Kidney (tissue), 14 donors: ENCODE data around the gene NAB2. TPM values are rescaled to one million over a fixed set of nuclear protein-coding genes. Genes with fewer than 3 reads are reported as not detected.

ENCODE experiments used
- DNase-seq, 5 donors: peaks; one replicate each; pipeline ENCODE4 v3.0.0-alpha.2; 2013 to 2020
- FAIRE-seq: peaks from 2 replicates; lab custom pipeline; 2012; peaks lifted over from hg19 to GRCh38; lab: Jason Lieb, UNC
- H3K27ac ChIP-seq, 2 donors: one replicate each; pipeline ENCODE4 v1.7.0; 2013; ENCODE audit warnings: low read depth in 2 of 2, low read length in 2 of 2, inconsistent platforms in 1 of 2
- H3K27me3 ChIP-seq: one replicate; pipeline ENCODE4 v1.7.1; 2013; ENCODE audit warnings: low read length, inconsistent platforms; ENCODE audit not compliant: control insufficient read depth, insufficient read depth
- H3K36me3 ChIP-seq, 3 donors: one replicate each; pipeline versions ENCODE4 v1.7.0 to v1.7.1; 2013; ENCODE audit warnings: low read length in 3 of 3, control low read depth in 1 of 3, inconsistent platforms in 1 of 3; ENCODE audit not compliant: insufficient read depth in 3 of 3, control insufficient read depth in 2 of 3
- H3K4me1 ChIP-seq, 3 donors: one replicate each; pipeline versions ENCODE4 v1.7.0 to v1.7.1; 2013; ENCODE audit warnings: low read length in 3 of 3, inconsistent platforms in 1 of 3, low read depth in 1 of 3; ENCODE audit not compliant: control insufficient read depth in 2 of 3, insufficient read depth in 2 of 3
- H3K4me3 ChIP-seq, 3 donors: one replicate each; pipeline versions ENCODE4 v1.7.0 to v1.8.1; 2013; ENCODE audit warnings: low read length in 3 of 3, control low read depth in 1 of 3, inconsistent platforms in 1 of 3
- H3K9ac ChIP-seq, 3 donors: one replicate each; pipeline versions ENCODE4 v1.7.0 to v1.7.1; 2013; ENCODE audit warnings: low read length in 3 of 3, control low read depth in 1 of 3, inconsistent platforms in 1 of 3
- H3K9me3 ChIP-seq, 3 donors: one replicate each; pipeline versions ENCODE4 v1.7.0 to v1.7.1; 2013; ENCODE audit warnings: low read length in 3 of 3, control low read depth in 1 of 3, inconsistent platforms in 1 of 3; ENCODE audit not compliant: control insufficient read depth in 2 of 3, insufficient read depth in 1 of 3
- intact Hi-C: fragments of 100-400 bp; cut with DNase I; formaldehyde crosslinking; loops from one replicate; pipeline ENCODE4 v1.11.1; 2022
- polyA plus RNA-seq: library from polyadenylated mRNA; stranded (reverse); fragments of 350-450 nt; fragmentation: Illumina TruSeq; extraction: RNeasy Lipid Tissue Mini Kit (QIAGEN cat#74804); gene quantifications from one replicate; pipeline ENCODE4 v1.2.3, GENCODE V29; 2014; ENCODE audit warnings: low read depth, low replicate concordance; ENCODE audit not compliant: insufficient read depth
- total RNA-seq: library from RNA; stranded (reverse); fragmentation: NEBNext Ultra II Directional; extraction: Animal tissue kit (Norgen Biotek cat#: 25700); gene quantifications from one replicate; pipeline ENCODE4 v1.2.1, GENCODE V29; 2021
- TF ChIP-seq, protein P1 (sequence below): IDR thresholded peaks from 3 replicates; pipeline ENCODE4 v1.5.1; 2012; ENCODE audit warnings: mild to moderate bottlenecking, moderate library complexity, borderline replicate concordance; ENCODE audit not compliant: insufficient read depth; ENCODE audit errors: extremely low read depth
- donor health status: control.
- donor health status: control.
- donor health status: control.
- donor health status: control.
- donor health status: control.
- donor health status: DM: yes; HTN: yes; CAD: no.
- donor health status: Normal renal cell carcinoma (clear cell type).

Gene NAB2
- total and polyA plus RNA-seq, 2 donors from 2014 or later, result 13.9 to 28.0 TPM

DNA sequence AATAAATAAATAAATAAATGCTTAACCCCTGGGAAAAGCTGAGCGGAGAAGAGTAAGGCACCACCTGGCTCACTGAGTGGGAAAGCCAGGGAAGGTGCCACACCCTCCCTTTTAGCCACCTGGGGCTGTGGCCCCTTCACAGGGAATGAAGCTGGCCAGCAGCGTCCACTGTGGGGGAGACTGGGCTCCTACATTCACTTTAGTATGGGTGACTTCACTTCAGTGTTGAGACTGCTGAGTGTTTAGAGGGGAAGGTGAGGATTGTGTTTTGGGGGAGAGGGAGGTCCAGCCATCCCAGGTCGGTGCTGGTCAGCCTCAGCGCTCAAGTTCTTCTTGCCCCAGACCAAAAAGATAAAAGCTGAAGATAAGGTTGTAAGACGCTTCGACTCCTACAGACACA, 1.6 kb downstream of the NAB2 start:
- H3K27ac ChIP-seq, result peak overlapping the region in 1 of 2 donors; percentile 41
- no peaks in the 10 kb centered on the region for H3K27me3 ChIP-seq
- H3K4me3 ChIP-seq, result peak overlapping the region; percentile 58 to 61 (median 60)
- peaks cover 5 to 23% (median 14%) of the 10 kb centered on the region in 3 donors for H3K4me1 ChIP-seq
- TF ChIP-seq, protein P1, sequence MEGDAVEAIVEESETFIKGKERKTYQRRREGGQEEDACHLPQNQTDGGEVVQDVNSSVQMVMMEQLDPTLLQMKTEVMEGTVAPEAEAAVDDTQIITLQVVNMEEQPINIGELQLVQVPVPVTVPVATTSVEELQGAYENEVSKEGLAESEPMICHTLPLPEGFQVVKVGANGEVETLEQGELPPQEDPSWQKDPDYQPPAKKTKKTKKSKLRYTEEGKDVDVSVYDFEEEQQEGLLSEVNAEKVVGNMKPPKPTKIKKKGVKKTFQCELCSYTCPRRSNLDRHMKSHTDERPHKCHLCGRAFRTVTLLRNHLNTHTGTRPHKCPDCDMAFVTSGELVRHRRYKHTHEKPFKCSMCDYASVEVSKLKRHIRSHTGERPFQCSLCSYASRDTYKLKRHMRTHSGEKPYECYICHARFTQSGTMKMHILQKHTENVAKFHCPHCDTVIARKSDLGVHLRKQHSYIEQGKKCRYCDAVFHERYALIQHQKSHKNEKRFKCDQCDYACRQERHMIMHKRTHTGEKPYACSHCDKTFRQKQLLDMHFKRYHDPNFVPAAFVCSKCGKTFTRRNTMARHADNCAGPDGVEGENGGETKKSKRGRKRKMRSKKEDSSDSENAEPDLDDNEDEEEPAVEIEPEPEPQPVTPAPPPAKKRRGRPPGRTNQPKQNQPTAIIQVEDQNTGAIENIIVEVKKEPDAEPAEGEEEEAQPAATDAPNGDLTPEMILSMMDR, result no peak
- peak overlapping the region in 2 of 3 donors; percentile 58 to 70 for H3K9ac ChIP-seq
- FAIRE-seq (no peak), DNase-seq (peak in 1 of 5 donors; percentile 22)
- intact Hi-C loops, result no loop called here
- peaks cover 4 to 29% (median 5%) of the 10 kb centered on the region in 3 donors for H3K36me3 ChIP-seq
- no peaks in the 10 kb centered on the region for H3K9me3 ChIP-seq

DNA sequence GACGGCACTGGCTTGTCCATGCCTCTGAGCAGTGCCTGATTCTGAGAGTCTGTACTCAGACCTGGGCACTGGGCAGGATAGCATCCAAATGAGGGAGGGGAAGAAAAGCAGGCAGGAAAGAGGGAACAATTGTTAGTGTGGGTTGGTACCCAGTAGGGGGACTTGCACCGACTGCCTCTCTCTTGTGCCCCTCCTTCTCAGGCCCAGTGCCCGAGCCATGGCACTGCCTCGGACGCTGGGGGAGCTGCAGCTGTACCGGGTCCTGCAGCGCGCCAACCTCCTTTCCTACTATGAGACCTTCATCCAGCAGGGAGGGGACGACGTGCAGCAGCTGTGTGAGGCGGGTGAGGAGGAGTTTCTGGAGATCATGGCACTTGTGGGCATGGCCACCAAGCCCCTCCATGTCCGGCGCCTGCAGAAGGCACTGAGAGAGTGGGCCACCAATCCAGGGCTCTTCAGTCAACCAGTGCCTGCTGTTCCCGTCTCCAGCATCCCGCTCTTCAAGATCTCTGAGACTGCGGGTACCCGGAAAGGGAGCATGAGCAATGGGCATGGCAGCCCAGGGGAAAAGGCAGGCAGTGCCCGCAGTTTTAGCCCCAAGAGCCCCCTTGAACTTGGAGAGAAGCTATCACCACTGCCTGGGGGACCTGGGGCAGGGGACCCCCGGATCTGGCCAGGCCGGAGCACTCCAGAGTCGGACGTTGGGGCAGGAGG, 2.2 kb downstream of the NAB2 start:
- H3K36me3 ChIP-seq, result peaks cover 5 to 33% (median 9%) of the 10 kb centered on the region in 3 donors
- DNase-seq, result peak in 1 of 5 donors; percentile 54
- intact Hi-C loops, result no loop called here

DNA sequence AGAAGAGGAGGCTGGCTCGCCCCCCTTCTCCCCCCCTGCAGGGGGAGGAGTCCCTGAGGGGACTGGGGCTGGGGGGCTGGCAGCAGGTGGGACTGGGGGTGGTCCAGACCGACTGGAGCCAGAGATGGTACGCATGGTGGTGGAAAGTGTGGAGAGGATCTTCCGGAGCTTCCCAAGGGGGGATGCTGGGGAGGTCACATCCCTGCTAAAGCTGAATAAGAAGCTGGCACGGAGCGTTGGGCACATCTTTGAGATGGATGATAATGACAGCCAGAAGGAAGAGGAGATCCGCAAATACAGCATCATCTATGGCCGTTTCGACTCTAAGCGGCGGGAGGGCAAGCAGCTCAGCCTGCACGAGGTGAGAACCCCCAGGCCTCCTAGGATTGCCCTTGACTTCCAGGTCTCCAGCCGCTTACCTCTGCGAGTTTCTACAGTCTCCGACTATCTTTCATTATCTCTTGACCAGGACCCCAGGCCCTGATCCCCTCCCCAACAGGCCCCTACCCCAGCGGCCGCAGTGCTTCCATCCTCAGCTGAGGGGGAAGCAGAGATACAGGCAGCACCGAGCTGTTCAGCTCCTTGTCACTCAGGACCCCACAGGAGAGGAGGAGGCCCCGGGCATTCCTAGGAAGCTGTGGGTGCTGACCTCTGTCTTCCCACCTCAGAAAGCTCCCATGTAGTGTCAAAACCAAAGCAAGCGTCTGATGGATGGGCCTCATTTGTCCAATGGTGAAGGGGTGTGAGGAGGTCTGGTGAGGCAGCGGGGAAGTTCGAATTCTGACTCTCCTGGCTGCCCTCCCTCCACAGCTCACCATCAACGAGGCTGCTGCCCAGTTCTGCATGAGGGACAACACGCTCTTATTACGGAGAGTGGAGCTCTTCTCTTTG, 3.0 kb downstream of the NAB2 start:
- Histone ChIP-seq H3K27ac (no peak overlapping the region), H3K4me1 (peaks cover 0 to 20% (median 4%) of the 10 kb centered on the region in 3 donors), H3K27me3 (no peaks in the 10 kb centered on the region), H3K9me3 (no peaks in the 10 kb centered on the region), H3K4me3 (no peak overlapping the region), H3K9ac (no peak overlapping the region), H3K36me3 (peaks cover 5 to 40% (median 9%) of the 10 kb centered on the region in 3 donors)
- TF ChIP-seq, protein P1, result no peak
- DNase-seq (peak in 1 of 5 donors; percentile 44), FAIRE-seq (no peak)
- intact Hi-C loops, result no loop called here

More for the DNA sequence above, 2.2 kb downstream of the NAB2 start:
- peak overlapping the region; percentile 58 to 61 (median 60) for H3K4me3 ChIP-seq
- H3K9ac ChIP-seq, result peak overlapping the region in 1 of 3 donors; percentile 70
- TF ChIP-seq, protein P1, result no peak
- no peak for FAIRE-seq
- H3K9me3 ChIP-seq, result no peaks in the 10 kb centered on the region
- peaks cover 3 to 20% (median 8%) of the 10 kb centered on the region in 3 donors for H3K4me1 ChIP-seq
- no peaks in the 10 kb centered on the region for H3K27me3 ChIP-seq
- H3K27ac ChIP-seq, result peak overlapping the region in 1 of 2 donors; percentile 41
